BE2C (cell line): Measurements from ENCODE around the gene GJC1.

Source experiments
- DNase-seq: peaks from one replicate; pipeline ENCODE4 v3.0.0-alpha.2; 2020
- H3K27me3 ChIP-seq: fragments of 250-450 bp; sonication (Bioruptor Pico); 2 replicates; pipeline ENCODE4 v1.5.1; 2020; ENCODE audit warnings: mild to moderate bottlenecking
- H3K36me3 ChIP-seq: fragments of 250-450 bp; sonication (Bioruptor Pico); 2 replicates; pipeline ENCODE4 v1.5.1; 2020; ENCODE audit warnings: mild to moderate bottlenecking
- H3K4me1 ChIP-seq: fragments of 250-450 bp; sonication (Bioruptor Pico); 2 replicates; pipeline ENCODE4 v1.5.1; 2020
- H3K4me3 ChIP-seq: 2 replicates; pipeline ENCODE4 v1.5.1; 2011; ENCODE audit warnings: low read depth, low read length
- H3K9me3 ChIP-seq: fragments of 250-450 bp; sonication (Bioruptor Pico); 2 replicates; pipeline ENCODE4 v1.5.1; 2020
- TF ChIP-seq, protein P1 (sequence below): IDR thresholded peaks from 2 replicates; pipeline ENCODE4 v1.5.1; 2012; ENCODE audit warnings: mild to moderate bottlenecking, low read depth, low read length

The GJC1 gene

DNA sequence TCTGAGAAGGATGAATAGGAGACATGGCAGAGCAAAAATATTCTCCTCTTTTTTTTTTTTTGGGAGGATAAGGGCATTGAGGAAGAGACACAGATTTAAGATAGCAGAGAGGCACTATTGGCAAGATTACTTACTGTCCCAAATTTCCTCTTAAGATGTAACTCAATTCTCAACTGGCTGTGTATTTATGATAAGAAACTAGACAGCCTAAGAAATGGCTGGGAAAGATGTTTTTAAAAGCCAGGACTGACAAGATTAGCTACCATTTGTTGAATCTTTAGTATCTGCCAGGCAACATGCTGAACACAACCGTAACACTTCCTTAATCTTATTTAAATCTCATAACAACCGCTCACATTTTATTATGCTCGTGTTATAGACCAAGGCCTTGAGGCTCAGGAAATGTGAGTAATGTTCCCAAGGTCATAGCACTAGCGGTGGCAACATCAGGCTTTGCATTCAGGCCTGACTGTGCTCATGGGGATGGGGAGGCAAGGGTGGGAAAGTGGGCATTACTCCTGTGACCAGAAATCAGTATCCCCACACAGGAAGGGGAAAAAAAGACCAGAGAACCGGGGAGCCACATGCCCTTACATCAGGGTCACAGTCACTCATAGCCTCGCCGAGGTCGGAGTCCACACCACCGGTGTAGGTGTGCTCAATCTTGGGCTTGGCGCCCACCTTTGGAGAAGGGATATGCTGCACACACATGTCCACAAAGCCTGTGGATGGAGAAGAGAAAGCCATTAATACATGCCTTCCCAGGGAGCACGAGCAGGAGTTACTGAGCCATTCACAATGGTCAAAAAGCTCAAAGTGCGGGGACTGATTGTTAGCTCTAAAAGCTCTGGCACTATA, 33.2 kb upstream of the GJC1 start:
- no peaks in the 10 kb centered on the region for H3K27me3 ChIP-seq
- H3K36me3 ChIP-seq: peaks cover 85% of the 10 kb centered on the region
- DNase-seq: no peak
- no peak overlapping the region for H3K4me3 ChIP-seq
- H3K4me1 ChIP-seq: no peaks in the 10 kb centered on the region
- TF ChIP-seq, protein P1, sequence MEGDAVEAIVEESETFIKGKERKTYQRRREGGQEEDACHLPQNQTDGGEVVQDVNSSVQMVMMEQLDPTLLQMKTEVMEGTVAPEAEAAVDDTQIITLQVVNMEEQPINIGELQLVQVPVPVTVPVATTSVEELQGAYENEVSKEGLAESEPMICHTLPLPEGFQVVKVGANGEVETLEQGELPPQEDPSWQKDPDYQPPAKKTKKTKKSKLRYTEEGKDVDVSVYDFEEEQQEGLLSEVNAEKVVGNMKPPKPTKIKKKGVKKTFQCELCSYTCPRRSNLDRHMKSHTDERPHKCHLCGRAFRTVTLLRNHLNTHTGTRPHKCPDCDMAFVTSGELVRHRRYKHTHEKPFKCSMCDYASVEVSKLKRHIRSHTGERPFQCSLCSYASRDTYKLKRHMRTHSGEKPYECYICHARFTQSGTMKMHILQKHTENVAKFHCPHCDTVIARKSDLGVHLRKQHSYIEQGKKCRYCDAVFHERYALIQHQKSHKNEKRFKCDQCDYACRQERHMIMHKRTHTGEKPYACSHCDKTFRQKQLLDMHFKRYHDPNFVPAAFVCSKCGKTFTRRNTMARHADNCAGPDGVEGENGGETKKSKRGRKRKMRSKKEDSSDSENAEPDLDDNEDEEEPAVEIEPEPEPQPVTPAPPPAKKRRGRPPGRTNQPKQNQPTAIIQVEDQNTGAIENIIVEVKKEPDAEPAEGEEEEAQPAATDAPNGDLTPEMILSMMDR: no peak
- no peaks in the 10 kb centered on the region for H3K9me3 ChIP-seq

DNA sequence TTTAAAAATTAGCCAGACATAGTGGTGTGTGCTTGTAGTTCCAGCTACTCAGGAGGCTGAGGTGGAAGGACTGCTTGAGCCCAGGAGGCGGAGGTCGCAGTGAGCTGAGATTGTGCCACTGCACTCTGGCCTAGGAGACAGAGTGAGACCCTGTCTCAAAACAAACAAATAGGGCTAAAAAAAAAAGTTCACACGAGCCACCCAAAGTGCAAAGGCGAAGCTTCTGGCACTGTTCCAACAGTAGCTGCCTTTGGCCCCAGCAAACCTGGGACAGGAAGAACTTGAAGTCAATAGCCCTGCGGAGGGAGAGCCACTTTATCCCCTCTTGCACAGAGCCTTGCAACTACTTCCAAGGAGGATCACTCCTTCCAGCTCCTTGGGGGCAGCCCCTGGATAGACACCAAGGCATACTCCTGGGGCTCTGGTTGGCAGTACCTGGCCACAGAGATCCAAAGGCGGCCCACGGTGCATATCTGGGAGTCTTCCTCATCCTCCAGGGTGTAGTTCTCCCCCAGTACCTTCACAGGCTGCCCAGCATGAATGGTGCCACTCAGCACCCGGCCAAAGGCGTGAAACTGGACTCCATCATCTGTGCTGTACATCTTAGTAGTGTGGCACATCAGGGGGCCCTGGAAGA, 32.3 kb upstream of the GJC1 start:
- no peaks in the 10 kb centered on the region for H3K9me3 ChIP-seq
- H3K4me1 ChIP-seq: no peaks in the 10 kb centered on the region
- H3K27me3 ChIP-seq: no peaks in the 10 kb centered on the region
- TF ChIP-seq, protein P1: no peak
- no peak for DNase-seq
- peaks cover 83% of the 10 kb centered on the region for H3K36me3 ChIP-seq
- no peak overlapping the region for H3K4me3 ChIP-seq

DNA sequence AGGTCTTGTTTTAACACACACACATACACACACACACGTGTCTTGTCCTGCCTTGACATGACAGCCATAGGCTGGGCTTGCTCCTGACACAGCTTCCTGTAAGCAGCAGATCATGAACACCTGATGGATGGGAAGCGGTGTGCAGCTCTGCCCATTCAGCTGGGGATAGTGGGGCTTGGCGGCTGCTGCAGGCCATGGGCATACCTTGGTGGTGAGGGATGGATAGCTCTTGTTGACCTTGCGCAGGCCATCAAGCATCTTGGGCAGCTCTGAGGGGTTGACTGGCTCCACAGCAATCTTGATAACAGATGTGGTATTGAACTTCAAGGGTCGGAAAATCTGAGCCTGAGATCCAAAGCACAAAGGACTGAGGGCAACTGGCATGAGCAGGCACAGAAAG, 29.6 kb upstream of the GJC1 start:
- TF ChIP-seq, protein P1: no peak

DNA sequence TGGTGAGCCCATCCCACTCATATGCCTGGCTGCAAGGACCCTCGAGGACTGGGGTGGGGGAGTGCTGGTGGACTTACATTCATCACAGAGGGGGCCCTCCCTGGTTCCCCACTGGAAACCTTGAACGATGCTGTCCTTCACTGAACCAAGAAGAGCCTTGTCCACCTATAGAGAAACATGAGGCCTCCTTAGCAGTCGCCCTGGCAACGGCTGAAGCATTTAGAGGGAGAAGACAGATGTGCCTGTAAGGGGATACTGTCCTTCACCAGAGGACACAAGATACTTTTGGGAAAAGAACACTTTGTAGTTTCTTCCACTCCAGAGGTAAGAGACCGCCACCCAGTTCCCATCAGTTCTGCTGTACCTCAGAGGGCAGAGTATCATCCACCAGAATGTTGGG, 24.1 kb upstream of the GJC1 start:
- no peaks in the 10 kb centered on the region for H3K9me3 ChIP-seq
- H3K4me3 ChIP-seq: no peak overlapping the region
- no peak for DNase-seq
- peaks cover 85% of the 10 kb centered on the region for H3K36me3 ChIP-seq
- H3K4me1 ChIP-seq: peaks cover 16% of the 10 kb centered on the region
- TF ChIP-seq, protein P1: no peak
- no peaks in the 10 kb centered on the region for H3K27me3 ChIP-seq

More for the DNA sequence above, 29.6 kb upstream of the GJC1 start:
- peaks cover 86% of the 10 kb centered on the region for H3K36me3 ChIP-seq
- no peaks in the 10 kb centered on the region for H3K9me3 ChIP-seq
- no peak for DNase-seq
- no peaks in the 10 kb centered on the region for H3K4me1 ChIP-seq
- H3K27me3 ChIP-seq: no peaks in the 10 kb centered on the region
- H3K4me3 ChIP-seq: no peak overlapping the region

DNA sequence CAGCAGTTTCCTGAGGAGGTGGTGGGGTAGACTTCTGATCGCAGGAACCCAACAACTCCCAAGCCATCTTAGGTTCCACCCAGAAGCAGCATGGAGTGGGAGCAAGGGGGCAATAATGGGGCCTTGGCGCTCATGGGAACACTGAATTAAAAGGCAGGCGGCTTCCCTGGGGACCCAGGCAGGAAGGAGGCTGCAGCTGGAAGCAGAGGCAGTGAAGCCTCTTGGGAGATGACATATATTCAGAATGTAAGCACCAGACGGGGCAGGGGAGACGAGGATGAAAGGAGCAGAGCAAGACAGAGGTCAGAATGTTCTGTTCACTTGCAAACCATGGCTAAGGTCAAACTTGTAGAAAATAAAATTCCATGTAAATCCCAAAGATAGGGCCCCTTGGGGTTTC, 20.5 kb upstream of the GJC1 start:
- Histone ChIP-seq H3K9me3 (no peaks in the 10 kb centered on the region), H3K27me3 (no peaks in the 10 kb centered on the region), H3K36me3 (peaks cover 56% of the 10 kb centered on the region), H3K4me3 (no peak overlapping the region), H3K4me1 (peaks cover 19% of the 10 kb centered on the region)
- DNase-seq: peak; percentile 60
- TF ChIP-seq, protein P1: no peak

DNA sequence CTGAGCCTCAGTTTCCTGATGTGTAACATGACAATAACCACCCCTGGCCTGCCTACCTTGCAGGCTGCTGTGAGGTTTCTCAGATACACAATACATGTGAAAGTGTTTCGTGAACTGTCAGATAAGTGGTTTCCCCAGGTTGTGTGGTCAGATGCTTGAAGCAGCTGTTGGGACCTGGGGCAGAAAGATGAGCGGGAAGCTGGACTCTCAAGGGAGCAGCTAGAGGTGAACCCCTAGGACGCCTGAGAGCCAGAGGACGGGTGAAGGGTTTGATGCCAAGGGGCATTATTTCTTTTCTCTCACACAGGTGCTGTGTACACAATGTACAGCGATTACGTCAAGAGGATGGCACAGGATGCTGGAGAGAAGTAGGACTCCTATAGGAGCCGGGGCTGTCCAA, 19.9 kb upstream of the GJC1 start:
- TF ChIP-seq, protein P1: no peak
- no peak for DNase-seq
- H3K27me3 ChIP-seq: no peaks in the 10 kb centered on the region
- H3K4me3 ChIP-seq: no peak overlapping the region
- peaks cover 19% of the 10 kb centered on the region for H3K4me1 ChIP-seq
- H3K36me3 ChIP-seq: peaks cover 53% of the 10 kb centered on the region
- no peaks in the 10 kb centered on the region for H3K9me3 ChIP-seq
